Activated CD4-positive, alpha-beta T cell treated with anti-CD3 and anti-CD28 coated beads, Interleukin-2, Interleukin-4, amounts not matched to agents 100 ng/mL and 50 ng/mL, durations not matched to agents 16 hours and 8 hours (primary cell): ENCODE results near the gene OR52L1.

Source experiments
- DNase-seq: peaks from one replicate; pipeline ENCODE4 v3.0.0-alpha.2; 2020; ENCODE audit warnings: low spot score

The OR52L1 gene

GRCh38 chr11:5940748-5941147, 46.0 kb downstream of the OR52L1 start:
- no peak for DNase-seq

DNA sequence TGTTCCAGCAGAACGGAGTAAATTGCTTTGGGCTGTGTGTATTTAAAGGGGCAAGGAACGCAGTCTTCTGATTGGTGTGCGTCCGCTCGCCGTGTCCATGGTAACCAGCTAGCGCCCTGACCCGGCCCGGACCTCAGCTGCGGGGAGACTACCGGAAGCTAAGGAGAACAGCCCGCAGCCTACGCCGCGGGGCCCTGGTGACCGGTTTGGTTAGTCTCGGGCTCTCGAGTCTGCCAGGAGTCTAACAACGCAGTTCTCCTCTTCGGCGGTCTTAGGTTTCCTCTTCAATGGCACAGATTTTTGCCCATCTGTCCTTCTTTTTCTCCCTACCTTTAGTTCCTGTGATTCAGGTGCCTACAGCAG, 48.2 kb downstream of the OR52L1 start:
- DNase-seq: no peak

GRCh38 chr11:5937868-5938602, 48.8 kb downstream of the OR52L1 start:
- no peak for DNase-seq
